HCT116 (cell line): ENCODE measurements around the gene MARK1. TPM values are rescaled to one million over a fixed set of nuclear protein-coding genes. Genes with fewer than 3 reads are reported as not detected.

ENCODE experiments used
- ATAC-seq: fragments of 200-7000 bp; cut with Tn5 transposase; 2 replicates; pipeline ENCODE4 v1.9.1; 2020; ENCODE audit warnings: mild to moderate bottlenecking, moderate library complexity
- BruUV-seq: library from RNA; stranded (reverse); fragments of 400-500 nt; replicated peaks from 2 replicates; lab custom pipeline; 2021; lab: Mats Ljungman, UMichigan
- CTCF ChIA-PET: fragments of 300-600 bp; sonication (Branson Sonifier 250); formaldehyde crosslinking; loops from one replicate; lab custom pipeline; 2021; ENCODE audit warnings: antibody characterized with exemption; lab: Charles Lee
- POLR2A ChIA-PET: fragments of 300-600, 350-600 bp; sonication (Branson Sonifier 250); formaldehyde crosslinking; loops from one replicate; lab custom pipeline; 2021; ENCODE audit warnings: antibody characterized with exemption; lab: Charles Lee
- RAD21 ChIA-PET, 2 experiments: fragments of 300-600 bp; sonication (Branson Sonifier 250); formaldehyde crosslinking; loops; one replicate each; lab custom pipeline; 2023; ENCODE audit warnings: low total read pairs in 2 of 2; ENCODE audit not compliant: uncharacterized antibody in 2 of 2, unreplicated experiment in 2 of 2, low non-redundant PET in 1 of 2; lab: Charles Lee
- DNase-seq: peaks from one replicate; pipeline ENCODE4 v3.0.0-alpha.2; 2010; ENCODE audit warnings: low read depth, low spot score
- H2AFZ ChIP-seq: fragments of 200-600 bp; shearing (Covaris generic), sonication (generic); 2 replicates; pipeline ENCODE4 v1.6.1; 2017; ENCODE audit warnings: low read depth, mixed run types, mixed read lengths, antibody characterized with exemption, low read length; ENCODE audit not compliant: poor library complexity, severe bottlenecking
- H3K27ac ChIP-seq: 2 replicates; pipeline ENCODE4 v1.5.1; 2012; ENCODE audit warnings: low read depth, low read length
- H3K27me3 ChIP-seq: fragments of 200-600 bp; sonication (generic); 2 replicates; pipeline ENCODE4 v1.6.1; 2016; ENCODE audit warnings: mixed run types, low read length, mixed read lengths; ENCODE audit not compliant: insufficient read depth
- H3K36me3 ChIP-seq, 2 experiments: fragments of 200-500 bp in 1 of 2; fragments of 200-600 bp in 1 of 2; sonication (Bioruptor generic) in 1 of 2; sonication (generic) in 1 of 2; 2 replicates each; pipeline versions ENCODE4 v1.5.1 to v1.6.1; 2014 to 2016; ENCODE audit warnings: low read length in 2 of 2, inconsistent platforms in 1 of 2, mixed read lengths in 1 of 2, mixed run types in 1 of 2; ENCODE audit not compliant: insufficient read depth in 2 of 2, control insufficient read depth in 1 of 2
- H3K4me1 ChIP-seq, 2 experiments: fragments of 200-600 bp in 1 of 2; sonication (generic) in 1 of 2; 2 replicates each; pipeline versions ENCODE4 v1.5.1 to v1.6.1; 2012 to 2017; ENCODE audit warnings: low read length in 2 of 2, inconsistent platforms in 1 of 2, mild to moderate bottlenecking in 1 of 2, mixed read lengths in 1 of 2, mixed run types in 1 of 2, moderate library complexity in 1 of 2; ENCODE audit not compliant: insufficient read depth in 2 of 2, control insufficient read depth in 1 of 2
- H3K4me2 ChIP-seq: fragments of 200-600 bp; sonication (generic); 2 replicates; pipeline ENCODE4 v1.6.1; 2017; ENCODE audit warnings: mixed run types, low read length, mixed read lengths
- H3K4me3 ChIP-seq, 2 experiments: fragments of 200-600 bp in 1 of 2; sonication (generic) in 1 of 2; replicated peaks in 1 of 2; 2 replicates each; pipeline ENCODE4 v1.5.1; 2011 to 2016; ENCODE audit warnings: low read length in 2 of 2, control low read depth in 1 of 2, low read depth in 1 of 2, mild to moderate bottlenecking in 1 of 2, mixed read lengths in 1 of 2, mixed run types in 1 of 2
- H3K79me2 ChIP-seq: fragments of 200-600 bp; sonication (generic); 2 replicates; pipeline ENCODE4 v1.6.1; 2017; ENCODE audit warnings: mild to moderate bottlenecking, mixed run types, low read length, moderate library complexity, mixed read lengths; ENCODE audit not compliant: insufficient read depth
- H3K9ac ChIP-seq: fragments of 200-600 bp; sonication (generic); 2 replicates; pipeline ENCODE4 v1.6.1; 2016; ENCODE audit warnings: low read length, mixed read lengths
- H3K9me2 ChIP-seq: fragments of 200-600 bp; sonication (generic), shearing (Covaris generic); 2 replicates; pipeline ENCODE4 v1.6.1; 2017; ENCODE audit warnings: mixed run types, mild to moderate bottlenecking, moderate library complexity; ENCODE audit not compliant: insufficient read depth
- H3K9me3 ChIP-seq, 2 experiments: fragments of 200-500 bp in 1 of 2; fragments of 200-600 bp in 1 of 2; sonication (Bioruptor generic) in 1 of 2; sonication (generic) in 1 of 2; 2 replicates each; pipeline ENCODE4 v1.6.1; 2014 to 2017; ENCODE audit warnings: low read length in 2 of 2, mixed read lengths in 2 of 2, inconsistent platforms in 1 of 2, low read depth in 1 of 2, mild to moderate bottlenecking in 1 of 2, mixed run types in 1 of 2, moderate library complexity in 1 of 2; ENCODE audit not compliant: control insufficient read depth in 1 of 2, insufficient read depth in 1 of 2
- H4K20me1 ChIP-seq: fragments of 200-600 bp; sonication (generic), shearing (Covaris generic); 2 replicates; pipeline ENCODE4 v1.6.1; 2017; ENCODE audit warnings: mixed run types, mild to moderate bottlenecking, moderate library complexity; ENCODE audit not compliant: insufficient read depth
- CBX3 ChIP-seq: IDR thresholded peaks from 2 replicates; pipeline ENCODE4 v1.6.1; 2012; ENCODE audit warnings: low read depth
- EGR1 ChIP-seq: IDR thresholded peaks from 2 replicates; pipeline ENCODE4 v1.6.1; 2012; ENCODE audit warnings: low read depth
- ELF1 ChIP-seq: IDR thresholded peaks from 2 replicates; pipeline ENCODE4 v1.6.1; 2012; ENCODE audit warnings: low read depth, borderline replicate concordance
- EZH2 ChIP-seq: fragments of 200-600 bp; sonication (generic); IDR thresholded peaks from 2 replicates; pipeline ENCODE4 v1.6.1; 2017; ENCODE audit warnings: antibody characterized with exemption, mixed run types
- EZH2phosphoT487 ChIP-seq: fragments of 200-600 bp; IDR thresholded peaks from 2 replicates; pipeline ENCODE4 v1.6.1; 2018; ENCODE audit warnings: antibody characterized with exemption, borderline replicate concordance
- FOSL1 ChIP-seq: IDR thresholded peaks from 2 replicates; pipeline ENCODE4 v1.6.1; 2012; ENCODE audit warnings: low read depth
- POLR2A ChIP-seq: IDR thresholded peaks from 2 replicates; pipeline ENCODE4 v1.7.0; 2011; ENCODE audit warnings: borderline replicate concordance; ENCODE audit not compliant: insufficient read depth, insufficient read length; ENCODE audit errors: extremely low read depth
- POLR2AphosphoS5 ChIP-seq: IDR thresholded peaks from 2 replicates; pipeline ENCODE4 v1.6.1; 2011; ENCODE audit warnings: mild to moderate bottlenecking, low read depth, low read length, moderate library complexity
- RAD21 ChIP-seq: IDR thresholded peaks from 2 replicates; pipeline ENCODE4 v1.6.1; 2012; ENCODE audit warnings: low read depth, mild to moderate bottlenecking
- SP1 ChIP-seq: IDR thresholded peaks from 2 replicates; pipeline ENCODE4 v1.6.1; 2012; ENCODE audit warnings: low read depth
- SRF ChIP-seq: IDR thresholded peaks from 2 replicates; pipeline ENCODE4 v1.6.1; 2012; ENCODE audit warnings: low read depth
- YY1 ChIP-seq: IDR thresholded peaks from 2 replicates; pipeline ENCODE4 v1.6.1; 2011; ENCODE audit warnings: low read length, low read depth, moderate library complexity, mild to moderate bottlenecking; ENCODE audit not compliant: insufficient replicate concordance; ENCODE audit errors: extremely low read depth
- ZFX ChIP-seq: fragments of 450-650 bp; IDR thresholded peaks from 2 replicates; pipeline ENCODE4 v1.6.1; 2017
- ZNF274 ChIP-seq: fragments of 200-500 bp; sonication (Bioruptor generic); IDR thresholded peaks from 2 replicates; pipeline ENCODE4 v1.6.1; 2014; ENCODE audit warnings: mild to moderate bottlenecking, low read depth, low read length, inconsistent platforms
- intact Hi-C: fragments of 100-400 bp; cut with micrococcal nuclease; formaldehyde crosslinking; loops from 2 replicates; pipeline ENCODE4 v1.10.0; 2022
- total RNA-seq: library from RNA; stranded (reverse); gene quantifications from one replicate; pipeline ENCODE4 v1.2.1, GENCODE V29; 2021; ENCODE audit not compliant: unreplicated experiment
- TF ChIP-seq, protein P1 (sequence below): IDR thresholded peaks from 2 replicates; pipeline ENCODE4 v1.6.1; 2011; ENCODE audit warnings: mild to moderate bottlenecking, low read length, moderate library complexity; ENCODE audit not compliant: insufficient replicate concordance; ENCODE audit errors: extremely low read depth
- TF ChIP-seq, protein P2 (sequence below): IDR thresholded peaks from 2 replicates; pipeline ENCODE4 v1.6.1; 2012

Gene MARK1
- total RNA-seq, 1 experiment from 2014 or later = 3.6 TPM

DNA sequence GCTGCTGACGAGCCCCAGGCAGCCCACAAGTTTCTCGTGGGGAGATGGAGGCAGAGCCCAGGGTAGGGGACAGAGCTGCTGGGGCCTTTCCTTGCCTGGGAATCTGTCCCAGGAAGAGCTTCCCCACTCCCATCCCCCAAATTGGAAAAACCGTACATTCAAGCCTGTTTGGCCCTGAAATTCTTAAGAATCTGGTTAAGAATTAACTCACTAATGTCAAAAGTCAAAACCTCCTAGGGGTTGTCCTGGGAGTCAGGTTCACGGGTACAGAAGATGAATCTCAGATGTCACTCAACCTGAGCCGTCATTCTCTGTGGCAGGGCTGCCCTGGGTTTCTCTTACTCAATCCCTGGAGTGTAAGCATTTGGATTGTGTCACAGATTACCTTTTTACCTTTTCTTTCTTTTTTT, 170.7 kb downstream of the MARK1 start:
- intact Hi-C loops = no loop called here
- TF ChIP-seq SP1 (no peak), CBX3 (no peak), ELF1 (no peak), YY1 (no peak), POLR2AphosphoS5 (no peak), SRF (no peak), EZH2 (no peak), RAD21 (no peak), EZH2phosphoT487 (no peak), EGR1 (no peak), FOSL1 (no peak), POLR2A (no peak), ZNF274 (no peak), ZFX (no peak)
- TF ChIP-seq, protein P1, sequence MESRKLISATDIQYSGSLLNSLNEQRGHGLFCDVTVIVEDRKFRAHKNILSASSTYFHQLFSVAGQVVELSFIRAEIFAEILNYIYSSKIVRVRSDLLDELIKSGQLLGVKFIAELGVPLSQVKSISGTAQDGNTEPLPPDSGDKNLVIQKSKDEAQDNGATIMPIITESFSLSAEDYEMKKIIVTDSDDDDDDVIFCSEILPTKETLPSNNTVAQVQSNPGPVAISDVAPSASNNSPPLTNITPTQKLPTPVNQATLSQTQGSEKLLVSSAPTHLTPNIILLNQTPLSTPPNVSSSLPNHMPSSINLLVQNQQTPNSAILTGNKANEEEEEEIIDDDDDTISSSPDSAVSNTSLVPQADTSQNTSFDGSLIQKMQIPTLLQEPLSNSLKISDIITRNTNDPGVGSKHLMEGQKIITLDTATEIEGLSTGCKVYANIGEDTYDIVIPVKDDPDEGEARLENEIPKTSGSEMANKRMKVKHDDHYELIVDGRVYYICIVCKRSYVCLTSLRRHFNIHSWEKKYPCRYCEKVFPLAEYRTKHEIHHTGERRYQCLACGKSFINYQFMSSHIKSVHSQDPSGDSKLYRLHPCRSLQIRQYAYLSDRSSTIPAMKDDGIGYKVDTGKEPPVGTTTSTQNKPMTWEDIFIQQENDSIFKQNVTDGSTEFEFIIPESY = no peak
- TF ChIP-seq, protein P2, sequence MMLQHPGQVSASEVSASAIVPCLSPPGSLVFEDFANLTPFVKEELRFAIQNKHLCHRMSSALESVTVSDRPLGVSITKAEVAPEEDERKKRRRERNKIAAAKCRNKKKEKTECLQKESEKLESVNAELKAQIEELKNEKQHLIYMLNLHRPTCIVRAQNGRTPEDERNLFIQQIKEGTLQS = no peak
- TF ChIP-seq, all 23 proteins: peak for 0
- CTCF ChIA-PET = no interaction called here
- POLR2A ChIA-PET = no interaction called here
- Histone ChIP-seq H3K79me2 (no peaks in the 10 kb centered on the region), H3K4me2 (no peak overlapping the region), H4K20me1 (no peaks in the 10 kb centered on the region), H3K36me3 (peaks cover 0 to 6% of the 10 kb centered on the region in 2 experiments; a peak in 2 of 4 replicates), H3K9me3 (no peaks in the 10 kb centered on the region), H3K27me3 (no peaks in the 10 kb centered on the region), H3K9ac (no peak overlapping the region), H3K9me2 (no peaks in the 10 kb centered on the region), H3K4me1 (no peaks in the 10 kb centered on the region; a peak in 2 of 4 replicates), H3K4me3 (no peak overlapping the region), H2AFZ (no peak overlapping the region), H3K27ac (no peak overlapping the region)
- ATAC-seq = no peak
- RAD21 ChIA-PET = interaction anchor here in 1 of 2 experiments (0.7 kb wide), 1 partner anchor 34 kb away, joined by 3 read pairs; no protein-coding TSS in a partner anchor
- no peak for DNase-seq
- BruUV-seq = TSS peak; percentile 28
